ENCODE measurements around the gene MAML3.

The MAML3 gene

DNA sequence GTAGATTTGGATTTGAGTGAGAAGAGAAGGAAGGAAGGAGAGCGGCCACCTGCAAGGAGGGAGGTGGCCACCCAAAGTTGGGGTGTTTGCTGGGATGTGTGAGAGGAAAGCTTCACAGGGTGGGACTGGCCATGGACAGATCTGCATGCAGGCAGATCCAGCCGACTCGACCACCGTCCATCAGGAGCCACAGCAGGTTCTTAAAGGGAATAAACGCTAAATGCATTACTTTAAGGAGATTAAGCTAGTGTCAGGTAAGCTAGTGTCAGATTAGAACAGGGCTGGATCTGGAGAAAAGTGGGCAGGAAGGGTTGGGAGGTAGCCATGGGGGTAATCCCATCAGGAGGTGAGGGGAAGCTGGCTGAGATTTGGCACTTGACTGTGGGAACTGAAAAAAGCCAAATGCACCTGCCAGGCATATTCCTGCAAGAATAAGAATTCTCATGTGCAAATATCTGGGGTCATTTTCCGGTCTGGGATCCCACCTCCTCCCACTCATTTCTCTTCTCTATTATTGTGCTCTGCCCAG lies 408.8 kb downstream of the MAML3 start:
- peak overlapping the region; percentile 91 for H3K27ac Mint-ChIP-seq
- TF ChIP-seq, protein P1, sequence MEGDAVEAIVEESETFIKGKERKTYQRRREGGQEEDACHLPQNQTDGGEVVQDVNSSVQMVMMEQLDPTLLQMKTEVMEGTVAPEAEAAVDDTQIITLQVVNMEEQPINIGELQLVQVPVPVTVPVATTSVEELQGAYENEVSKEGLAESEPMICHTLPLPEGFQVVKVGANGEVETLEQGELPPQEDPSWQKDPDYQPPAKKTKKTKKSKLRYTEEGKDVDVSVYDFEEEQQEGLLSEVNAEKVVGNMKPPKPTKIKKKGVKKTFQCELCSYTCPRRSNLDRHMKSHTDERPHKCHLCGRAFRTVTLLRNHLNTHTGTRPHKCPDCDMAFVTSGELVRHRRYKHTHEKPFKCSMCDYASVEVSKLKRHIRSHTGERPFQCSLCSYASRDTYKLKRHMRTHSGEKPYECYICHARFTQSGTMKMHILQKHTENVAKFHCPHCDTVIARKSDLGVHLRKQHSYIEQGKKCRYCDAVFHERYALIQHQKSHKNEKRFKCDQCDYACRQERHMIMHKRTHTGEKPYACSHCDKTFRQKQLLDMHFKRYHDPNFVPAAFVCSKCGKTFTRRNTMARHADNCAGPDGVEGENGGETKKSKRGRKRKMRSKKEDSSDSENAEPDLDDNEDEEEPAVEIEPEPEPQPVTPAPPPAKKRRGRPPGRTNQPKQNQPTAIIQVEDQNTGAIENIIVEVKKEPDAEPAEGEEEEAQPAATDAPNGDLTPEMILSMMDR (IDR thresholded peaks at IDR 0.05) = no peak
- no peak for DNase-seq
- no peaks in the 10 kb centered on the region for H3K36me3 Mint-ChIP-seq (ENCODE audit: low read depth)
- H3K27me3 Mint-ChIP-seq (ENCODE audit: low read depth, poor library complexity) = no peaks in the 10 kb centered on the region
- no peaks in the 10 kb centered on the region for H3K9me3 Mint-ChIP-seq
- H3K4me1 Mint-ChIP-seq = peaks cover 88% of the 10 kb centered on the region
- peak overlapping the region; percentile 31 for H3K4me3 Mint-ChIP-seq

DNA sequence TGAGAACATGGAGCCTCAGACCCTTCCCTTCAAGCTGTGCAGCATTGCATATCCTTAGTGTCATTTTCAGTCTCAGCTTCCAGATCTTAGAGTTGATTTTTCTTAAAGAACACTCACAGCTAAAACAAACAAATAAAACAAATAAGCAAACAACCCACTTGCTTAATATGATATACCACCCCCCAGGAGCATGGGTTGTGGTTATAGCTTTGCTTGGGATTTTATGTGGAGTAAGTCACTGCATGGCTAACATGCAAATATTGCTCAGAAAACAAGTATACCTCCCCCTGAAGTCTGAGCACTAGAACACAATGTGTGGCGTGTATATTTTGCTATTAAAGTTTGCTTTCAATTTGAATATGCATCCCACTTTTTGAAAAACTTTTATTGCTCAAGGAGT lies 409.8 kb downstream of the MAML3 start:
- Mint-ChIP-seq H3K4me1 (peaks cover 86% of the 10 kb centered on the region), H3K27me3 (ENCODE audit: low read depth, poor library complexity) (no peaks in the 10 kb centered on the region), H3K9me3 (no peaks in the 10 kb centered on the region), H3K27ac (peak overlapping the region; percentile 91), H3K4me3 (no peak overlapping the region), H3K36me3 (ENCODE audit: low read depth) (no peaks in the 10 kb centered on the region)
- DNase-seq = no peak
- TF ChIP-seq, protein P1 (IDR thresholded peaks at IDR 0.05) = no peak

GRCh38 chr4:139743027-139743426 lies 411.0 kb downstream of the MAML3 start:
- H3K4me1 Mint-ChIP-seq = peaks cover 84% of the 10 kb centered on the region

DNA sequence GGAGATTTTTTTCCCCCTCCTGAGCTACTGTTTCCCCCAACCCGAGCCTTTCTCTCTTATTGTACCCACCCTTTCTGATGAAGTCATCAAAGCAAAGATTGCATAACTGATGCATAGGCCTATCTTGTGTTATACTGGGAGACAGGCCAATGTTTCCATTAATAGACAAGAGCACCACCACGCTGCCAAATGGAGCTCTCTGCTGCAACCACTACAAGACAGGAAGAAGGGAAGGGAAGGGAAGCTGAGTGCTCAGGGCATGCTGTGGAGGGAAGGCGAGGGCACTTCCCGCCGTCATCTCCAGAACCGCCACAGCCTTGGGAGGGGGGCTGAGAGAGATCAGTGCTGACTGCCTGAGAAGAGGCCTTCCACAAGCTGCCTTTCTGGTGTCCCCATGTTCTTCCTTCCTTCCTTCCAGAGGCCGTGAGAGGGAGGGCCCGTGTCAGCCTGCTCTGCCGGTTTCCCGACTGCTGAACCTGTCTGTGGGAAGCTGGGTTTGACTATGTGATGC lies 413.4 kb downstream of the MAML3 start:
- TF ChIP-seq, protein P1 (IDR thresholded peaks at IDR 0.05) = no peak
- H3K9me3 Mint-ChIP-seq = no peaks in the 10 kb centered on the region
- no peaks in the 10 kb centered on the region for H3K36me3 Mint-ChIP-seq (ENCODE audit: low read depth)
- peak overlapping the region; percentile 57 for H3K27ac Mint-ChIP-seq
- H3K4me3 Mint-ChIP-seq = no peak overlapping the region
- H3K27me3 Mint-ChIP-seq (ENCODE audit: low read depth, poor library complexity) = no peaks in the 10 kb centered on the region
- DNase-seq = no peak
- peaks cover 88% of the 10 kb centered on the region for H3K4me1 Mint-ChIP-seq

More at GRCh38 chr4:139743027-139743426, 411.0 kb downstream of the MAML3 start:
- Mint-ChIP-seq H3K27me3 (ENCODE audit: low read depth, poor library complexity) (no peaks in the 10 kb centered on the region), H3K9me3 (no peaks in the 10 kb centered on the region), H3K27ac (peak overlapping the region; percentile 94), H3K4me3 (no peak overlapping the region), H3K36me3 (ENCODE audit: low read depth) (no peaks in the 10 kb centered on the region)
- no peak for DNase-seq
- TF ChIP-seq, protein P1 (IDR thresholded peaks at IDR 0.05) = no peak

- H3K4me3 Mint-ChIP-seq = no peak overlapping the region
- DNase-seq = no peak
- TF ChIP-seq, protein P1 (IDR thresholded peaks at IDR 0.05) = no peak
- peak overlapping the region; percentile 57 for H3K27ac Mint-ChIP-seq
- H3K36me3 Mint-ChIP-seq (ENCODE audit: low read depth) = no peaks in the 10 kb centered on the region
- no peaks in the 10 kb centered on the region for H3K9me3 Mint-ChIP-seq
- H3K4me1 Mint-ChIP-seq = peaks cover 83% of the 10 kb centered on the region
- H3K27me3 Mint-ChIP-seq (ENCODE audit: low read depth, poor library complexity) = no peaks in the 10 kb centered on the region
Measured at GRCh38 chr4:139740121-139740520, 413.9 kb downstream of the MAML3 start.
